ENCODE measurements around the gene ETFA. TPM values are rescaled to one million over a fixed set of nuclear protein-coding genes. Genes with fewer than 3 reads are reported as not detected.
A peak's percentile ranks its signal among the peaks of the same experiment; 100 is the strongest.

The ETFA gene
- total and polyA plus RNA-seq, 9 of the 15 experiments (the other 6 are each of a cell fraction or from before 2014, with no cell fraction given) = 130 to 543 (median 232) TPM

- TF ChIP-seq REST (IDR thresholded peaks at IDR 0.05; ENCODE audit: borderline replicate concordance) (peak; percentile 31; the same call in 1 of the 2 replicates), REST (CRISPR knock-in tag; IDR thresholded peaks at IDR 0.05; ENCODE audit: low read depth) (no peak), RAD21 (CRISPR knock-in tag; conservative IDR thresholded peaks at IDR 0.05 in 1 of 2, IDR thresholded peaks at IDR 0.05 in 1 of 2) (peak; percentile 20 to 58; a peak in 2 of 4 replicates), TFAM (CRISPR knock-in tag; conservative IDR thresholded peaks at IDR 0.05) (no peak), MTA3 (IDR thresholded peaks at IDR 0.05; ENCODE audit: borderline replicate concordance) (0 out of 2 replicates have a peak, but pooled peaks have one; percentile 17)
Observed at GRCh38 chr15:76330080-76330680, 18.9 kb upstream of the ETFA start (continued).
